SK-N-SH (cell line): ENCODE measurements around the gene SV2B. TPM values are rescaled to one million over a fixed set of nuclear protein-coding genes. Genes with fewer than 3 reads are reported as not detected.

Experiments used
- CTCF ChIA-PET: fragments of 300-600, 350-600 bp; formaldehyde crosslinking; extraction: SDS; loops from one replicate; lab custom pipeline; 2021; lab: Yijun Ruan, JAX
- POLR2A ChIA-PET: fragments of 350-600 bp; sonication (Branson Sonifier 250); formaldehyde crosslinking; extraction: SDS; loops from one replicate; lab custom pipeline; 2020; ENCODE audit warnings: antibody characterized with exemption, inconsistent platforms; lab: Yijun Ruan, JAX
- DNase-seq: peaks from one replicate; pipeline ENCODE4 v3.0.0; 2012
- H2AFZ ChIP-seq: fragments of 200-600 bp; sonication (generic); 2 replicates; pipeline ENCODE4 v1.8.1; 2016; ENCODE audit warnings: antibody characterized with exemption, mild to moderate bottlenecking, low read depth
- H3F3A ChIP-seq: fragments of 200-600 bp; sonication (generic); replicated peaks from 2 replicates; pipeline ENCODE3; 2016; ENCODE audit warnings: antibody characterized with exemption, mild to moderate bottlenecking; ENCODE audit not compliant: insufficient read depth
- H3K27ac ChIP-seq, 2 experiments: fragments of 200-500 bp in 1 of 2; fragments of 200-600 bp in 1 of 2; sonication (Bioruptor generic) in 1 of 2; sonication (generic), shearing (Covaris generic) in 1 of 2; 2 replicates each; pipeline versions ENCODE4 v1.5.1 to v1.6.1; 2014 to 2016; ENCODE audit warnings: low read depth in 2 of 2, inconsistent platforms in 1 of 2, low read length in 1 of 2, mild to moderate bottlenecking in 1 of 2, mixed read lengths in 1 of 2
- H3K27me3 ChIP-seq: fragments of 200-600 bp; sonication (generic), shearing (Covaris generic); 2 replicates; pipeline ENCODE4 v1.6.1; 2016; ENCODE audit warnings: mixed run types; ENCODE audit not compliant: insufficient read depth
- H3K36me3 ChIP-seq, 2 experiments: fragments of 200-500 bp in 1 of 2; fragments of 200-600 bp in 1 of 2; sonication (Bioruptor generic) in 1 of 2; sonication (generic) in 1 of 2; replicated peaks in 1 of 2; 2 replicates each; pipeline versions ENCODE3 to v1.5.1; 2014 to 2016; ENCODE audit warnings: low read length in 1 of 2, mild to moderate bottlenecking in 1 of 2; ENCODE audit not compliant: insufficient read depth in 2 of 2, control insufficient read depth in 1 of 2
- H3K4me1 ChIP-seq, 2 experiments: fragments of 200-500 bp in 1 of 2; fragments of 200-600 bp in 1 of 2; sonication (Bioruptor generic) in 1 of 2; sonication (generic), shearing (Covaris generic) in 1 of 2; 2 replicates each; pipeline versions ENCODE4 v1.5.1 to v1.6.1; 2014 to 2016; ENCODE audit warnings: low read depth in 1 of 2, low read length in 1 of 2, mixed run types in 1 of 2; ENCODE audit not compliant: insufficient read depth in 2 of 2, control insufficient read depth in 1 of 2
- H3K4me2 ChIP-seq: fragments of 200-600 bp; sonication (generic), shearing (Covaris generic); 2 replicates; pipeline ENCODE4 v1.6.1; 2017; ENCODE audit warnings: mixed run types
- H3K4me3 ChIP-seq, 2 experiments: fragments of 200-500 bp in 1 of 2; fragments of 200-600 bp in 1 of 2; sonication (Bioruptor generic) in 1 of 2; sonication (generic), shearing (Covaris generic) in 1 of 2; 2 replicates each; pipeline versions ENCODE4 v1.5.1 to v1.8.1; 2014 to 2016; ENCODE audit warnings: low read depth in 2 of 2, inconsistent platforms in 1 of 2, low read length in 1 of 2, mild to moderate bottlenecking in 1 of 2, mixed read lengths in 1 of 2, moderate library complexity in 1 of 2
- H3K79me2 ChIP-seq: fragments of 200-600 bp; sonication (generic); 2 replicates; pipeline ENCODE4 v1.8.1; 2017; ENCODE audit warnings: mild to moderate bottlenecking; ENCODE audit not compliant: insufficient read depth
- H3K9ac ChIP-seq: fragments of 200-600 bp; sonication (generic); 2 replicates; pipeline ENCODE4 v1.6.1; 2017; ENCODE audit warnings: mixed run types
- H3K9me2 ChIP-seq: fragments of 200-600 bp; sonication (generic); 2 replicates; pipeline ENCODE4 v1.6.1; 2017; ENCODE audit warnings: mixed run types
- H3K9me3 ChIP-seq: fragments of 200-600 bp; sonication (generic); 2 replicates; pipeline ENCODE4 v1.6.1; 2017; ENCODE audit warnings: mixed run types, mild to moderate bottlenecking, moderate library complexity
- H4K20me1 ChIP-seq: fragments of 200-600 bp; sonication (generic); 2 replicates; pipeline ENCODE4 v1.6.1; 2017; ENCODE audit warnings: mild to moderate bottlenecking, mixed run types; ENCODE audit not compliant: insufficient read depth
- CHD2 ChIP-seq: fragments of 150-350 bp; IDR thresholded peaks from 2 replicates; pipeline ENCODE4 v1.6.1; 2018; ENCODE audit warnings: low read length; ENCODE audit not compliant: partially characterized antibody
- ELF1 ChIP-seq: IDR thresholded peaks from 2 replicates; pipeline ENCODE4 v1.4.0; 2012
- EP300 ChIP-seq, 2 experiments: IDR thresholded peaks; 2 replicates each; pipeline versions ENCODE4 v1.4.0 to v1.6.1; 2012; ENCODE audit warnings: borderline replicate concordance in 1 of 2, low read depth in 1 of 2, low read length in 1 of 2
- FOSL2 ChIP-seq: IDR thresholded peaks from 2 replicates; pipeline ENCODE4 v1.4.0; 2012; ENCODE audit warnings: low read depth, mild to moderate bottlenecking, moderate library complexity, borderline replicate concordance
- FOXJ3 ChIP-seq: sonication (generic); formaldehyde crosslinking; IDR thresholded peaks from 2 replicates; pipeline ENCODE4 v1.5.1; 2020; ENCODE audit warnings: mild to moderate bottlenecking, missing genetic modification reagents
- GATA2 ChIP-seq: sonication (generic); formaldehyde crosslinking; IDR thresholded peaks from 2 replicates; pipeline ENCODE4 v1.5.0; 2020; ENCODE audit warnings: mild to moderate bottlenecking, missing genetic modification reagents
- MEF2A ChIP-seq: IDR thresholded peaks from 2 replicates; pipeline ENCODE4 v1.4.0; 2012; ENCODE audit warnings: low read depth, borderline replicate concordance
- MXI1 ChIP-seq: IDR thresholded peaks from 2 replicates; pipeline ENCODE4 v1.6.1; 2012; ENCODE audit warnings: mild to moderate bottlenecking, low read depth, low read length, improper control_type of control experiment
- RAD21 ChIP-seq: IDR thresholded peaks from 2 replicates; pipeline ENCODE4 v1.6.1; 2012; ENCODE audit warnings: mild to moderate bottlenecking, low read length
- SMC3 ChIP-seq: IDR thresholded peaks from 2 replicates; pipeline ENCODE4 v1.6.1; 2012; ENCODE audit warnings: low read depth, low read length, improper control_type of control experiment
- TAF1 ChIP-seq: IDR thresholded peaks from 2 replicates; pipeline ENCODE4 v1.6.1; 2012; ENCODE audit warnings: low read depth, mild to moderate bottlenecking, low read length, moderate library complexity, borderline replicate concordance
- TCF12 ChIP-seq: IDR thresholded peaks from 2 replicates; pipeline ENCODE4 v1.4.0; 2012
- TEAD4 ChIP-seq: IDR thresholded peaks from 2 replicates; pipeline ENCODE4 v1.4.0; 2012; ENCODE audit warnings: mild to moderate bottlenecking, borderline replicate concordance; ENCODE audit not compliant: insufficient read depth
- YY1 ChIP-seq: IDR thresholded peaks from 2 replicates; pipeline ENCODE4 v1.4.0; 2012; ENCODE audit warnings: low read depth, mild to moderate bottlenecking
- WGBS: methylation state at CpG from one replicate; pipeline ENCODE4 v1.1.6; 2017; ENCODE audit warnings: low lambda C conversion rate; 5-methylcytosine and 5-hydroxymethylcytosine counted together
- polyA plus RNA-seq, 3 experiments: library from polyadenylated mRNA; depleted of rRNA; stranded (reverse); fragments of >200 nt; gene quantifications; 2 replicates each; pipeline ENCODE4 v1.2.3, GENCODE V29; 2012
- TF ChIP-seq, protein P1 (sequence below): fragments of 150-350 bp; IDR thresholded peaks from 2 replicates; pipeline ENCODE4 v1.6.1; 2016; ENCODE audit warnings: mild to moderate bottlenecking, low read depth, low read length
- TF ChIP-seq, protein P2 (sequence below): IDR thresholded peaks from 2 replicates; pipeline ENCODE4 v1.4.0; 2012; ENCODE audit warnings: low read depth, borderline replicate concordance
- TF ChIP-seq, protein P3 (sequence below): IDR thresholded peaks from 2 replicates; pipeline ENCODE4; 2012
- TF ChIP-seq, protein P4 (sequence below): fragments of 200-600 bp; sonication (generic); IDR thresholded peaks from 2 replicates; pipeline ENCODE4 v1.6.1; 2017; ENCODE audit warnings: antibody characterized with exemption, mild to moderate bottlenecking, moderate library complexity

SV2B gene
- polyA plus RNA-seq, 1 of the 3 experiments (the other 2 are of a cell fraction): not detected

DNA sequence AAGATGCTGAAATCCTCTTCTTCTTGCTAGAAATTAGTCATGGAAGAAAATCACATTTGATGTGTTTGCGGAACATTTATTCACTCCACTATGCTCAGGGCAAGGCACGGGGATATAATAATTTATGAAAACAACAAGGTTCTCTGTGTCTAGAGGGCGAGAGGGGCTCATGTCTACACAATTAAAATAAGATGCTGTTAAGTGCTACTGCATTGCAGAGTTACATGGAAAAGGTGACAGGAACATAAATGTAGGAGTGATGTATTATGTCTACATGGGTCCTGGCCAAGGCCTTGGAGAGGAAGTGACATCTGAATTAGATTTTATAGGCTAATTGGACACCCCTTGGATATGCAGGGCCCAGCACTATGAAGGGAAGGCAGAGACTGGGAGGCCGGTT, 96.1 kb downstream of the SV2B start:
- POLR2A ChIA-PET: no interaction called here
- no peak overlapping the region for H2AFZ ChIP-seq

DNA sequence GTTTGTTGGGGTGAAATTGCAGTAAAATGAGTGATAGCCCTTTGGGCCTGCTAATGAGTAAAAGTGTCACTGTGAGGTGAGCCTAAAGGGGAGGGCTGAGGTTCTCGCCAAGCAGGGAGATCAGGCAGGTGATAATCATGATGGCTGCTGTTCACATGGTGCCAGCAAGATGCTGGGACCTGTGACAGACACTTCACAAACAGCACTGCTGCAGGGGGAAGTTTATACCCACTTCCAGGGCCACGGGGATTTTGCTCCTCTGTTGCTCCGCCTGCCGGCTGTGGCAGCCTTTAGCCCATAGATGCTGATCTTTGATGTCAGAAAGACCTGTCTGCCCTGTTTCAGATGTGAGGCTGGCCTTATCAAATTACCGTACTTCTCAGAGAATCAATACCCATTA, 96.7 kb downstream of the SV2B start:
- H3K79me2 ChIP-seq: no peaks in the 10 kb centered on the region
- CTCF ChIA-PET: no interaction called here
- H3F3A ChIP-seq: no peaks in the 10 kb centered on the region
- no peaks in the 10 kb centered on the region for H3K36me3 ChIP-seq
- no peak overlapping the region for H3K27ac ChIP-seq
- POLR2A ChIA-PET: no interaction called here
- no peaks in the 10 kb centered on the region for H4K20me1 ChIP-seq
- no peaks in the 10 kb centered on the region for H3K27me3 ChIP-seq
- DNase-seq: peak; percentile 18
- no peak overlapping the region for H3K4me3 ChIP-seq
- H2AFZ ChIP-seq: no peak overlapping the region
- H3K9me2 ChIP-seq: no peaks in the 10 kb centered on the region
- no peak overlapping the region for H3K4me2 ChIP-seq
- no peak overlapping the region for H3K9ac ChIP-seq
- peak; percentile 43 for TF ChIP-seq GATA2 (CRISPR knock-in tag)
- TF ChIP-seq TEAD4: no peak
- TF ChIP-seq MXI1: no peak
- TF ChIP-seq FOXJ3: no peak
- no peak for TF ChIP-seq MEF2A
- peaks cover 0 to 6% of the 10 kb centered on the region in 2 experiments; a peak in 1 of 4 replicates for H3K4me1 ChIP-seq
- 35% methylated on average over 4 of the region's 5 CpGs for WGBS
- no peaks in the 10 kb centered on the region for H3K9me3 ChIP-seq

More for the DNA sequence above, 96.1 kb downstream of the SV2B start:
- Histone ChIP-seq H4K20me1 (no peaks in the 10 kb centered on the region), H3K27ac (no peak overlapping the region), H3K9me2 (no peaks in the 10 kb centered on the region), H3K9ac (no peak overlapping the region), H3K4me2 (no peak overlapping the region), H3K27me3 (no peaks in the 10 kb centered on the region), H3K4me3 (no peak overlapping the region), H3K4me1 (peaks cover 0 to 6% of the 10 kb centered on the region in 2 experiments; a peak in 1 of 4 replicates), H3F3A (no peaks in the 10 kb centered on the region), H3K9me3 (no peaks in the 10 kb centered on the region), H3K36me3 (no peaks in the 10 kb centered on the region), H3K79me2 (no peaks in the 10 kb centered on the region)
- DNase-seq: no peak
- CTCF ChIA-PET: interaction anchor here (0.8 kb wide), 1 partner anchor 51 kb away, joined by 3 read pairs; no protein-coding TSS in a partner anchor
- 44% methylated on average over 4 of the region's 4 CpGs for WGBS
- TF ChIP-seq ELF1 (no peak), EP300 (IDR thresholded peaks at IDR 0.05; ENCODE audit: borderline replicate concordance in 1 of 2, low read depth in 1 of 2, low read length in 1 of 2) (no peak), RAD21 (no peak), TEAD4 (no peak)

DNA sequence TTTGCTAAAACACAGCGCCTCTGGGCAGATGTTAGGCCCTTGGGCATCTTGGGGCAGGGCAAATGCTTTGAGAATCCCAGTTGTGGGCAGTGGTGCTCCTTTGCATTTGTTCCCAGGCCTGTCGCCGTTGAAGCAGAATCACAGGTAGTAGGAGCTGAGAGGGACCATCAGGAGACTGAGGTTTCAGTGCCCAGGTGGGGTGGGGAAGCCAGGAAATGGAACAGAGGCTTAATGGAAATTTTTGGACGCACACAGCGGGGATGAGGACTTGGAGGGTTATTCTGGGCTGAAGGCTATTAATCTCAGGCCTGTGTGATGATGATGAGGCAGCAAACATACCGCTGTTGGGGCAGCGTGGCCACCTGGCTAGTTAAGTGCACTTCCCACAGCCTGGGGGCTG, 99.5 kb downstream of the SV2B start:
- POLR2A ChIA-PET: no interaction called here
- CTCF ChIA-PET: no interaction called here
- no peaks in the 10 kb centered on the region for H3F3A ChIP-seq
- H3K36me3 ChIP-seq: no peaks in the 10 kb centered on the region
- no peaks in the 10 kb centered on the region for H3K79me2 ChIP-seq
- no peak for DNase-seq
- 31% methylated on average over 7 of the region's 7 CpGs for WGBS
- H3K9me2 ChIP-seq: no peaks in the 10 kb centered on the region
- H4K20me1 ChIP-seq: no peaks in the 10 kb centered on the region
- H3K27me3 ChIP-seq: no peaks in the 10 kb centered on the region
- no peaks in the 10 kb centered on the region for H3K9me3 ChIP-seq
- no peak overlapping the region for H3K9ac ChIP-seq
- no peak overlapping the region for H3K27ac ChIP-seq
- peaks cover 0 to 6% of the 10 kb centered on the region in 2 experiments; a peak in 1 of 4 replicates for H3K4me1 ChIP-seq
- H3K4me3 ChIP-seq: no peak overlapping the region
- H2AFZ ChIP-seq: no peak overlapping the region
- no peak overlapping the region for H3K4me2 ChIP-seq
- TF ChIP-seq, protein P1, sequence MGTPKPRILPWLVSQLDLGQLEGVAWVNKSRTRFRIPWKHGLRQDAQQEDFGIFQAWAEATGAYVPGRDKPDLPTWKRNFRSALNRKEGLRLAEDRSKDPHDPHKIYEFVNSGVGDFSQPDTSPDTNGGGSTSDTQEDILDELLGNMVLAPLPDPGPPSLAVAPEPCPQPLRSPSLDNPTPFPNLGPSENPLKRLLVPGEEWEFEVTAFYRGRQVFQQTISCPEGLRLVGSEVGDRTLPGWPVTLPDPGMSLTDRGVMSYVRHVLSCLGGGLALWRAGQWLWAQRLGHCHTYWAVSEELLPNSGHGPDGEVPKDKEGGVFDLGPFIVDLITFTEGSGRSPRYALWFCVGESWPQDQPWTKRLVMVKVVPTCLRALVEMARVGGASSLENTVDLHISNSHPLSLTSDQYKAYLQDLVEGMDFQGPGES: no peak
- TF ChIP-seq, protein P2, sequence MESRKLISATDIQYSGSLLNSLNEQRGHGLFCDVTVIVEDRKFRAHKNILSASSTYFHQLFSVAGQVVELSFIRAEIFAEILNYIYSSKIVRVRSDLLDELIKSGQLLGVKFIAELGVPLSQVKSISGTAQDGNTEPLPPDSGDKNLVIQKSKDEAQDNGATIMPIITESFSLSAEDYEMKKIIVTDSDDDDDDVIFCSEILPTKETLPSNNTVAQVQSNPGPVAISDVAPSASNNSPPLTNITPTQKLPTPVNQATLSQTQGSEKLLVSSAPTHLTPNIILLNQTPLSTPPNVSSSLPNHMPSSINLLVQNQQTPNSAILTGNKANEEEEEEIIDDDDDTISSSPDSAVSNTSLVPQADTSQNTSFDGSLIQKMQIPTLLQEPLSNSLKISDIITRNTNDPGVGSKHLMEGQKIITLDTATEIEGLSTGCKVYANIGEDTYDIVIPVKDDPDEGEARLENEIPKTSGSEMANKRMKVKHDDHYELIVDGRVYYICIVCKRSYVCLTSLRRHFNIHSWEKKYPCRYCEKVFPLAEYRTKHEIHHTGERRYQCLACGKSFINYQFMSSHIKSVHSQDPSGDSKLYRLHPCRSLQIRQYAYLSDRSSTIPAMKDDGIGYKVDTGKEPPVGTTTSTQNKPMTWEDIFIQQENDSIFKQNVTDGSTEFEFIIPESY: no peak
- TF ChIP-seq TAF1 (no peak), FOSL2 (no peak), TCF12 (no peak), CHD2 (no peak), SMC3 (no peak), YY1 (no peak)
- TF ChIP-seq, protein P3, sequence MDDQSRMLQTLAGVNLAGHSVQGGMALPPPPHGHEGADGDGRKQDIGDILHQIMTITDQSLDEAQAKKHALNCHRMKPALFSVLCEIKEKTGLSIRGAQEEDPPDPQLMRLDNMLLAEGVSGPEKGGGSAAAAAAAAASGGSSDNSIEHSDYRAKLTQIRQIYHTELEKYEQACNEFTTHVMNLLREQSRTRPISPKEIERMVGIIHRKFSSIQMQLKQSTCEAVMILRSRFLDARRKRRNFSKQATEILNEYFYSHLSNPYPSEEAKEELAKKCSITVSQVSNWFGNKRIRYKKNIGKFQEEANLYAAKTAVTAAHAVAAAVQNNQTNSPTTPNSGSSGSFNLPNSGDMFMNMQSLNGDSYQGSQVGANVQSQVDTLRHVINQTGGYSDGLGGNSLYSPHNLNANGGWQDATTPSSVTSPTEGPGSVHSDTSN: no peak
- TF ChIP-seq, protein P4, sequence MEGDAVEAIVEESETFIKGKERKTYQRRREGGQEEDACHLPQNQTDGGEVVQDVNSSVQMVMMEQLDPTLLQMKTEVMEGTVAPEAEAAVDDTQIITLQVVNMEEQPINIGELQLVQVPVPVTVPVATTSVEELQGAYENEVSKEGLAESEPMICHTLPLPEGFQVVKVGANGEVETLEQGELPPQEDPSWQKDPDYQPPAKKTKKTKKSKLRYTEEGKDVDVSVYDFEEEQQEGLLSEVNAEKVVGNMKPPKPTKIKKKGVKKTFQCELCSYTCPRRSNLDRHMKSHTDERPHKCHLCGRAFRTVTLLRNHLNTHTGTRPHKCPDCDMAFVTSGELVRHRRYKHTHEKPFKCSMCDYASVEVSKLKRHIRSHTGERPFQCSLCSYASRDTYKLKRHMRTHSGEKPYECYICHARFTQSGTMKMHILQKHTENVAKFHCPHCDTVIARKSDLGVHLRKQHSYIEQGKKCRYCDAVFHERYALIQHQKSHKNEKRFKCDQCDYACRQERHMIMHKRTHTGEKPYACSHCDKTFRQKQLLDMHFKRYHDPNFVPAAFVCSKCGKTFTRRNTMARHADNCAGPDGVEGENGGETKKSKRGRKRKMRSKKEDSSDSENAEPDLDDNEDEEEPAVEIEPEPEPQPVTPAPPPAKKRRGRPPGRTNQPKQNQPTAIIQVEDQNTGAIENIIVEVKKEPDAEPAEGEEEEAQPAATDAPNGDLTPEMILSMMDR: no peak
